Glutamatergic neuron (in vitro differentiated cells): ENCODE measurements around the gene ZNF584. TPM values are rescaled to one million over a fixed set of nuclear protein-coding genes. Genes with fewer than 3 reads are reported as not detected.

Experiments
- DNase-seq: peaks from one replicate; pipeline ENCODE4 v3.0.0; 2022
- H3K27ac Mint-ChIP-seq: one replicate; pipeline ENCODE4 v1.8.0; 2020; ENCODE audit warnings: mild to moderate bottlenecking, mixed read lengths, inconsistent platforms; ENCODE audit not compliant: unreplicated experiment
- H3K27me3 Mint-ChIP-seq: one replicate; pipeline ENCODE4 v1.8.0; 2020; ENCODE audit warnings: mild to moderate bottlenecking, moderate library complexity, mixed read lengths, inconsistent platforms; ENCODE audit not compliant: unreplicated experiment
- H3K36me3 Mint-ChIP-seq: one replicate; pipeline ENCODE4 v1.8.0; 2020; ENCODE audit warnings: mild to moderate bottlenecking, mixed read lengths, inconsistent platforms; ENCODE audit not compliant: unreplicated experiment
- H3K4me1 Mint-ChIP-seq: one replicate; pipeline ENCODE4 v1.8.0; 2020; ENCODE audit warnings: mild to moderate bottlenecking, low read depth, mixed read lengths, inconsistent platforms; ENCODE audit not compliant: unreplicated experiment
- H3K4me3 Mint-ChIP-seq: one replicate; pipeline ENCODE4 v1.8.0; 2020; ENCODE audit warnings: mild to moderate bottlenecking, mixed read lengths, inconsistent platforms; ENCODE audit not compliant: unreplicated experiment
- H3K9me3 Mint-ChIP-seq: one replicate; pipeline ENCODE4 v1.8.0; 2020; ENCODE audit warnings: mild to moderate bottlenecking, moderate library complexity, mixed read lengths, inconsistent platforms; ENCODE audit not compliant: unreplicated experiment
- total RNA-seq: library from RNA; stranded (reverse); fragmentation: NEBNext Ultra II Directional; extraction: Animal tissue kit (Norgen Biotek cat#: 25700); gene quantifications from one replicate; pipeline ENCODE4 v1.2.1, GENCODE V29; 2021; ENCODE audit not compliant: unreplicated experiment
- TF ChIP-seq, protein P1 (sequence below): fragments of 200-600 bp; sonication (generic); IDR thresholded peaks from one replicate; pipeline ENCODE4 v1.5.0; 2021; ENCODE audit not compliant: partially characterized antibody, unreplicated experiment

ZNF584 gene
- total RNA-seq, 1 donor from 2014 or later: 5.8 TPM

GRCh38 chr19:58407658-58408151, 744 bp upstream of the ZNF584 start:
- H3K4me3 Mint-ChIP-seq: peak overlapping the region; percentile 90
- H3K9me3 Mint-ChIP-seq: peaks cover 16% of the 10 kb centered on the region
- H3K27me3 Mint-ChIP-seq: peaks cover 14% of the 10 kb centered on the region
- TF ChIP-seq, protein P1, sequence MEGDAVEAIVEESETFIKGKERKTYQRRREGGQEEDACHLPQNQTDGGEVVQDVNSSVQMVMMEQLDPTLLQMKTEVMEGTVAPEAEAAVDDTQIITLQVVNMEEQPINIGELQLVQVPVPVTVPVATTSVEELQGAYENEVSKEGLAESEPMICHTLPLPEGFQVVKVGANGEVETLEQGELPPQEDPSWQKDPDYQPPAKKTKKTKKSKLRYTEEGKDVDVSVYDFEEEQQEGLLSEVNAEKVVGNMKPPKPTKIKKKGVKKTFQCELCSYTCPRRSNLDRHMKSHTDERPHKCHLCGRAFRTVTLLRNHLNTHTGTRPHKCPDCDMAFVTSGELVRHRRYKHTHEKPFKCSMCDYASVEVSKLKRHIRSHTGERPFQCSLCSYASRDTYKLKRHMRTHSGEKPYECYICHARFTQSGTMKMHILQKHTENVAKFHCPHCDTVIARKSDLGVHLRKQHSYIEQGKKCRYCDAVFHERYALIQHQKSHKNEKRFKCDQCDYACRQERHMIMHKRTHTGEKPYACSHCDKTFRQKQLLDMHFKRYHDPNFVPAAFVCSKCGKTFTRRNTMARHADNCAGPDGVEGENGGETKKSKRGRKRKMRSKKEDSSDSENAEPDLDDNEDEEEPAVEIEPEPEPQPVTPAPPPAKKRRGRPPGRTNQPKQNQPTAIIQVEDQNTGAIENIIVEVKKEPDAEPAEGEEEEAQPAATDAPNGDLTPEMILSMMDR: no peak
- H3K36me3 Mint-ChIP-seq: no peaks in the 10 kb centered on the region
- peaks cover 11% of the 10 kb centered on the region for H3K4me1 Mint-ChIP-seq
- no peak for DNase-seq
- H3K27ac Mint-ChIP-seq: peak overlapping the region; percentile 64

GRCh38 chr19:58409010-58409790, 751 bp downstream of the ZNF584 start:
- Mint-ChIP-seq H3K9me3 (peaks cover 14% of the 10 kb centered on the region), H3K4me3 (peak overlapping the region; percentile 90), H3K36me3 (no peaks in the 10 kb centered on the region), H3K27ac (peak overlapping the region; percentile 53), H3K4me1 (peaks cover 11% of the 10 kb centered on the region), H3K27me3 (peaks cover 14% of the 10 kb centered on the region)
- no peak for DNase-seq
- TF ChIP-seq, protein P1: no peak

DNA sequence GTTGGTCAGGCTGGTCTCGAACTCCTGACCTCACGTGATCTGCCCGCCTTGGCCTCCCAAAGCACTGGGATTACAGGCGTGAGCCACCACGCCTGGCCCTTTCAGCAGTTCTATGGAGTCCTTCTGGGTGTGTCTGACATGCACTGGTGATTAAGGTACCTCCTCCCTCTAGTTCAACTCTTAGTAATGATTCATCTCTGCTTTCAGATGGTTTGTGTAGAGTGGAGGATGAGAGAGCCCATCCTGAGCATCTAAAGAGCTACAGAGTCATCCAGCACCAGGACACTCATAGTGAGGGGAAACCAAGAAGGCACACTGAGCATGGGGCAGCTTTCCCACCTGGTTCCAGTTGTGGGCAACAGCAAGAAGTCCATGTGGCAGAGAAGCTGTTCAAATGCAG, 8.2 kb downstream of the ZNF584 start:
- H3K4me1 Mint-ChIP-seq: no peaks in the 10 kb centered on the region
- no peaks in the 10 kb centered on the region for H3K27me3 Mint-ChIP-seq
- H3K4me3 Mint-ChIP-seq: no peak overlapping the region
- TF ChIP-seq, protein P1: no peak
- peaks cover 1% of the 10 kb centered on the region for H3K9me3 Mint-ChIP-seq
- no peak overlapping the region for H3K27ac Mint-ChIP-seq
- DNase-seq: no peak
- peaks cover 14% of the 10 kb centered on the region for H3K36me3 Mint-ChIP-seq

DNA sequence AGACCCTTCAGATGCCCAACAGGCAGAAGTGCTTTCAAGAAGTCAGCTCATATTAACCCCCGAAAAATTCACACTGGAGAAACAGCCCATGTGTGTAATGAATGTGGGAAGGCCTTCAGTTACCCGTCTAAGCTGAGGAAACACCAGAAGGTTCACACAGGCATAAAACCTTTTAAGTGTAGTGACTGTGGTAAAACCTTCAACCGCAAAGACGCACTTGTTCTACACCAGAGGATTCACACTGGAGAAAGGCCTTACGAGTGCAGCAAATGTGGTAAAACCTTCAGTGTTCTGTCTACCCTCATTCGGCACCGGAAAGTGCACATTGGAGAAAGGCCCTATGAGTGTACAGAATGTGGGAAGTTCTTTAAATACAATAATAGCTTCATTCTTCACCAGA, 8.6 kb downstream of the ZNF584 start:
- Mint-ChIP-seq H3K4me3 (no peak overlapping the region), H3K27ac (no peak overlapping the region)
- no peak for DNase-seq

More for the DNA sequence above, 8.6 kb downstream of the ZNF584 start:
- no peaks in the 10 kb centered on the region for H3K4me1 Mint-ChIP-seq
- peaks cover 14% of the 10 kb centered on the region for H3K36me3 Mint-ChIP-seq
- no peaks in the 10 kb centered on the region for H3K27me3 Mint-ChIP-seq
- H3K9me3 Mint-ChIP-seq: peaks cover 1% of the 10 kb centered on the region
- TF ChIP-seq, protein P1: no peak
